NT2/D1 (cell line): ENCODE data around the gene CLCN5.

ENCODE experiments used
- DNase-seq: peaks from one replicate; pipeline ENCODE4 v3.0.0-alpha.2; 2011; ENCODE audit warnings: low read depth, low spot score
- H3K27me3 ChIP-seq: 2 replicates; pipeline ENCODE4 v1.6.0; 2011; ENCODE audit warnings: mild to moderate bottlenecking; ENCODE audit not compliant: insufficient read length, insufficient read depth
- H3K36me3 ChIP-seq: 2 replicates; pipeline ENCODE4 v1.6.1; 2011; ENCODE audit warnings: mild to moderate bottlenecking, low read length, mixed read lengths; ENCODE audit not compliant: insufficient read depth, insufficient read length
- H3K4me1 ChIP-seq: 2 replicates; pipeline ENCODE4 v1.5.1; 2011; ENCODE audit not compliant: insufficient read depth, insufficient read length
- H3K4me3 ChIP-seq: 2 replicates; pipeline ENCODE4 v1.5.1; 2011; ENCODE audit warnings: low read depth; ENCODE audit not compliant: insufficient read length
- H3K9ac ChIP-seq: 2 replicates; pipeline ENCODE4 v1.6.0; 2011; ENCODE audit warnings: low read depth; ENCODE audit not compliant: insufficient read length
- H3K9me3 ChIP-seq: 2 replicates; pipeline ENCODE4 v1.5.1; 2011; ENCODE audit warnings: mild to moderate bottlenecking, low read length; ENCODE audit not compliant: insufficient read depth
- SUZ12 ChIP-seq: IDR thresholded peaks from 2 replicates; pipeline ENCODE4 v1.6.1; 2011; ENCODE audit not compliant: insufficient read length, insufficient read depth; ENCODE audit errors: extremely low read depth
- YY1 ChIP-seq: IDR thresholded peaks from 2 replicates; pipeline ENCODE4 v1.6.1; 2011; ENCODE audit not compliant: insufficient read length, insufficient read depth
- ZNF274 ChIP-seq: IDR thresholded peaks from 2 replicates; pipeline ENCODE4 v1.6.1; 2011; ENCODE audit warnings: mild to moderate bottlenecking, low read depth, low read length

CLCN5 gene

DNA sequence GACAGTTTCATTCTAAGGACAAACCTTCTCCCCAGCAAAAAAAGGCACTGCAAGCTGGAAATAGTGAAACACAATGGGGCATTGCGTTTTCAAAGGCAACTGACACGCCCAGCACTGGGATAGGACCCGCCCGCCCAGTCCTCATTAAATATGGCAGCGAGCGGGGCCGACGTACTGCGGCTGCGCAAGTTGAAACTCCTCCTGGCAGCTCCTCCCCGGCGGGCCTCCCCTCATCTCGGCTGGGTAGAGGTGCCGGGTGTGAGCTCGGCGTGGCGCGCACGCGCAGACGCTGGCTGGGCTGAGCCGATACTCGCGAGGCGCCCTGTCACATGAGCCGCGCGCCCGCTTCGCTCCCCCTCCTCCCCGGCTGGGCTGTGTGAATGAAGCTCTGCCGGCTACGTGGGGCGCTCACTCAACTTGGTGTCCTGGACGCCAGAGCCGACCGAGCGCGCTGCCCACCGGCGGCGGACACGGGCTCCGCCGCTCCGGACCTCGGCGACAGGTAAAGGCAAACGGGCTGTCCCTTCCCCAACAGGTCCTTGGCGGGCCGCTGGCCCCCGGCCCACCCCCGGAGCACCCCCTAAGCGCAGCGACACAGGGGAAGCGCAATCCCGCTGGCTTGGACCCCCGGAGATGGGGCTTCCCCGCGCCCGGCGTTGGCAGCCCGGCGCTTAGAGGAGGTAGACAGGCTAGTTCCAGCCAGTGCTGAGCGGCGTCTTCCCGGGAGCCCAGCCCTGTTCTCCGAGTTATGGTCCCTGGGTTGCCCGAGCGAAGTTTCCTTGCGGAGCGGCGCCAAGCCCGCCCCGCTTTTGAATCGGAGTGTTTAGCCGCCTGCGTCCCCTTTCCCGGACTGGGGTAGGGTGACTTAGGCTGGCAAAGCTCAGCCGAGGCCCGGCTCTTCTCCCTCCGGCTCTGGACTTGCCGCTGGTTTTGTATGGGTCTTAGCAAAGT is at the start of gene CLCN5:
CLCN5 (plus strand) TSS at position 306 of the 951 bp plus-strand sequence. CDS start 2,703 bp downstream, outside the sequence.
- Histone ChIP-seq H3K9me3 (no peaks in the 10 kb centered on the region), H3K9ac (peak within 1 kb of the TSS; percentile 83), H3K36me3 (peaks cover 10% of the 10 kb centered on the region), H3K27me3 (peaks cover 3% of the 10 kb centered on the region), H3K4me3 (peak within 1 kb of the TSS; percentile 69), H3K4me1 (no peaks in the 10 kb centered on the region)
- peak; percentile 93 for DNase-seq
- TF ChIP-seq ZNF274, result no peak
- TF ChIP-seq YY1, result no peak
- TF ChIP-seq SUZ12, result no peak

DNA sequence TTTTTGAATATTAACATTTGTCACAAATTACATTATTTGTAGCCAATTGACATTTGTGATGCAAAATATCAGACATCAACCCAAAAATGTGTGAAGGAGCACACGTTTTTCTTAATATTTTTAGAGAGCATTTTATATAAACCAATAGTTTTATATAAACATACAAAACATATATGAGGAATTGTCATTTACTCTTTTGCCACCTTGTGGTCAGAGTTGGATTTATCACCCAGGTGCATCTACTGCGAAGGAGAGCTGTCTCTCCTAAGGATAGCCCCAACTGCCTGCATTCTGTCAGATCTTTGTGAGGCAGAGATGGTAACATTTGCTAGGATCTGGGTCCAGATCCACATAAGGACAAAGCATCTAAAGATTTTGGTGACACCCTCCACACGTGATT is 45.6 kb upstream of the CLCN5 start:
- peaks cover 4% of the 10 kb centered on the region for H3K4me1 ChIP-seq
- TF ChIP-seq YY1, result no peak
- no peak for TF ChIP-seq SUZ12
- no peak for TF ChIP-seq ZNF274
- H3K4me3 ChIP-seq, result no peak overlapping the region
- DNase-seq, result no peak
- H3K9me3 ChIP-seq, result no peaks in the 10 kb centered on the region
- H3K9ac ChIP-seq, result no peak overlapping the region
- no peaks in the 10 kb centered on the region for H3K27me3 ChIP-seq
- H3K36me3 ChIP-seq, result peaks cover 13% of the 10 kb centered on the region

DNA sequence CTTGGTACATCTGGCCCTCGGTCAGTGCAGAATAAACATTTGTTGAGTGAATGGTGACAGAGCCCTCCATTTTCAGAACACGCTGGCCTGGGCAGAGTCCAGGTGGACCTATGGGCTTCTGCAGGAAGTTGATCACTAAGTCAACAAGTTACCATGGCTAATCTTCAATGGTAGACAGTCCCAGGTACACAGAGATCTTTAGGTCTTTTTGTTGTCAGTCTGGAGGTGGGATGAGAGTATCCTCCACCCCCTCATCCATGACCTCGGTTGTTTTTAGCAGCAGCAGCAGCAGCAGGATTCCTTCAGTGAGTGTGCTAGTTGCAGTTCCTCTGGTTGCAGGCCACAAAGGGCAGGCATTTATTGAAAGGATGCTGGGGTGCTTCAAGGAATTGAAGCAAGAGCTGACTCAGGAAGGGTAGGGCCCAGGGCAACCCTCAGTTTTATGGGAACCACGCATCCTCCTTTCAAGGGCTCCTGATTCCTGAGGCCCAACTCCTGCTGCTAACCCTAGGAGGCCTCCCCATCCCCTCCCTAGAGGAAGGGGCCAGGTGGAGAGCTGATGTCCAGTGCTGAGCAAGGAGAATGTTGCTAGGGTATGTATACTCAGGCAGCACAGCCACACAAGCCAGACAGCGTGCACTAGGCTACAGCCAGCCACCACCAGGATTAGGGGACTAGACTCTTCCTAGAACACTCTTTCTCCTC is 44.8 kb upstream of the CLCN5 start:
- DNase-seq, result no peak
- Histone ChIP-seq H3K9me3 (no peaks in the 10 kb centered on the region), H3K27me3 (no peaks in the 10 kb centered on the region), H3K4me3 (no peak overlapping the region), H3K36me3 (peaks cover 15% of the 10 kb centered on the region), H3K9ac (no peak overlapping the region), H3K4me1 (peaks cover 4% of the 10 kb centered on the region)
- TF ChIP-seq SUZ12, result no peak
- TF ChIP-seq YY1, result no peak
- no peak for TF ChIP-seq ZNF274

DNA sequence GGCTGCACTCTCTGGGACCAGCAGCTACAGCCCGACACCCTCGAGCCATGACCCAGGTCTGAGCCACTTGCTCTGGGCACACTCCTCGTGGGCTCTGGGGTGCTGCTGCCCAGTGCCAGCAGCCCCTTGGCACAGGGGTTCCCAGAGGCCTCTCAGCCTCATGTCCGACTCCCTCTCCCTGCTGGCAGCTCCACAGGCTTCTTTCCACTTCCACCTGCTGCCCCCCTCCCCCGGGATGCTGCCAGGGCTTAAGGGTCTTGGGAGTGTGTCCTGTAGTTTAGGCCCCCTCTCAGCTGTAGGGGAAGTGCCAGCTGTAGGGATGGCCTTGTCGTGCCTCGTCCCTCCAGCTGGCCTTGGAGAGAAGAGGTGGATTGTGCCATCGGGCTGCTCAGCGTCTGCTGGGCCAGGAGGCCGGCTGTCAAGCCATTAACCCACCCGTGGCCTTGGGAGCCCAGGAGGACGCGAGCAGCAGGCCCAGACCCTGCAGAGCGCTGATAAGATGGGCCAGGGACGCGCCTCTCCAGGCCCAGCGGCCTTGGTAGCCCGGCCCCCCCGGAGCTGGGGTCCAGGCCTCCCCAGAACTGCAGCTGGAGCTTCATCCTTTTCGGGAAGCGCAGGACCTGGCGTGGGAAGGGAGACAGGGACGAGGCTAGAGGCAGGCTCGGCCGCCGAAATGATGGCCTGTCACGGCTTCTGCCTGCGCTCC is 44.1 kb upstream of the CLCN5 start:
- no peak for TF ChIP-seq YY1
- TF ChIP-seq SUZ12, result no peak
- Histone ChIP-seq H3K36me3 (peaks cover 20% of the 10 kb centered on the region), H3K27me3 (no peaks in the 10 kb centered on the region), H3K9ac (peak overlapping the region; percentile 80), H3K4me3 (peak overlapping the region; percentile 64), H3K4me1 (peaks cover 4% of the 10 kb centered on the region), H3K9me3 (no peaks in the 10 kb centered on the region)
- no peak for DNase-seq

DNA sequence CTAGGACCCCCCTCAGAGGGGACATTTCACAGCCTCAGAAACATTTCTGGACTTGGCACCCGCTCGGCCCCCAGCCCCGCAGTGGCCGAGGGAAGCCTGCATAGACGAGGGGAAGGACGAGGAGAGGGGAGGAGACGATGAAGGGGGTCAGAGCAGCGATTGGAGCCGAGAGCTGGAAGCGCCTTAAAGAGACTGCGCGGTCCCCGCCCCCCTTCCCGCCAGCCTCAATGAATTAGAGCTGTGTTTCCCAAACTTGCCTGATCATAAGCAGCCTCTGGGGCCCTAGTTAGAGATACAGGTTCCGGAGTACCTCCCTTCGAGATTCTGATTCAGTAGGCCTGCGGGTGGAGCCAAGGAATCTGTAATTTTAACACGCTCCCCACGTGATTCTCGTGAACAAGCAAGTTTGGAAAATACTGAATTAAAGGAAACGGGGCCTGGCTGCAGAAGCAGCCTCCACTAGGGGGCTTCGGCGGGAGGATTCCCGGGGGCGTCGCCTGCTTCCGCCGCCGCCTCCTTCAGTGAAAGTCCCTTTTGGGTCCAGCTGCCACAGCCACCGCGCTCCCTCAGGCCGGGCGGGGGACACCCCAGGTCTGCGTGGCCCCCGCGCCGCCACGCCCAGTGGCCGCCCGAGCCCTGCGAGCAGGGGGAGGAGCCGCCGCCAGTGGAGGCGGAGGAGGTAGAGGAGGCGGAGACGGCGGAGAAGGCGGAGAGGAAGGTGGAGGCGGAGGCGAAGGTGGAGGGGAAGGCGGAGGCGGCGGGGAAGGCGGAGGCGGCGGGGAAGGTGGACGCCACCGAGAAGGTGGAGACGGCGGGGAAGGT is 43.4 kb upstream of the CLCN5 start, which contains the start of gene USP27X:
USP27X (plus strand) TSS at position 651 of the 822 bp plus-strand sequence. CDS start 824 bp downstream, outside the sequence.
- TF ChIP-seq SUZ12 (no peak), ZNF274 (no peak), YY1 (no peak)
- peak within 1 kb of the TSS; percentile 83 for H3K9ac ChIP-seq
- no peaks in the 10 kb centered on the region for H3K27me3 ChIP-seq
- H3K36me3 ChIP-seq, result peaks cover 22% of the 10 kb centered on the region
- DNase-seq, result peak; percentile 63
- H3K4me1 ChIP-seq, result peaks cover 4% of the 10 kb centered on the region
- peak within 1 kb of the TSS; percentile 64 for H3K4me3 ChIP-seq
- H3K9me3 ChIP-seq, result no peaks in the 10 kb centered on the region

DNA sequence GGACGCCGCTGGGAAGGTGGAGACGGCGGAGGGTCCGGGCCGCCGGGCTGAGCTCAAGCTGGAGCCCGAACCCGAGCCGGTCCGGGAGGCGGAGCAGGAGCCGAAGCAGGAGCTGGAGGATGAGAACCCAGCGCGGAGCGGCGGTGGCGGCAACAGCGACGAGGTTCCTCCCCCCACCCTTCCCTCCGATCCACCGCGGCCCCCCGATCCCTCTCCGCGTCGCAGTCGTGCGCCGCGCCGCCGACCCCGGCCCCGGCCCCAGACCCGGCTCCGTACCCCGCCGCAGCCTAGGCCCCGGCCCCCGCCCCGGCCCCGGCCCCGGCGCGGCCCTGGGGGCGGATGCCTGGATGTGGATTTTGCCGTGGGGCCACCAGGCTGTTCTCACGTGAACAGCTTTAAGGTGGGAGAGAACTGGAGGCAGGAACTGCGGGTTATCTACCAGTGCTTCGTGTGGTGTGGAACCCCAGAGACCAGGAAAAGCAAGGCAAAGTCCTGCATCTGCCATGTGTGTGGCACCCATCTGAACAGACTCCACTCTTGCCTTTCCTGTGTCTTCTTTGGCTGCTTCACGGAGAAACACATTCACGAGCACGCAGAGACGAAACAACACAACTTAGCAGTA is 42.6 kb upstream of the CLCN5 start:
- Histone ChIP-seq H3K4me1 (peaks cover 4% of the 10 kb centered on the region), H3K9ac (peak overlapping the region; percentile 83), H3K9me3 (no peaks in the 10 kb centered on the region), H3K27me3 (no peaks in the 10 kb centered on the region), H3K36me3 (peaks cover 22% of the 10 kb centered on the region), H3K4me3 (peak overlapping the region; percentile 64)
- TF ChIP-seq YY1 (no peak), ZNF274 (no peak), SUZ12 (no peak)
- no peak for DNase-seq
